Stimulated activated CD4-positive, alpha-beta T cell treated with anti-CD3 and anti-CD28 coated beads, Interleukin-4, amount 100 ng/mL, for 24 hours (primary cell): ENCODE measurements around the gene ARMH3.
"Not testable (repeated sequence)": the region's sequence is repeated elsewhere in the genome, so short reads cannot be mapped to it uniquely, and the experiment has no call there.

Experiments used
- DNase-seq: peaks from one replicate; pipeline ENCODE4 v3.0.0-alpha.2; 2020

ARMH3 gene

DNA sequence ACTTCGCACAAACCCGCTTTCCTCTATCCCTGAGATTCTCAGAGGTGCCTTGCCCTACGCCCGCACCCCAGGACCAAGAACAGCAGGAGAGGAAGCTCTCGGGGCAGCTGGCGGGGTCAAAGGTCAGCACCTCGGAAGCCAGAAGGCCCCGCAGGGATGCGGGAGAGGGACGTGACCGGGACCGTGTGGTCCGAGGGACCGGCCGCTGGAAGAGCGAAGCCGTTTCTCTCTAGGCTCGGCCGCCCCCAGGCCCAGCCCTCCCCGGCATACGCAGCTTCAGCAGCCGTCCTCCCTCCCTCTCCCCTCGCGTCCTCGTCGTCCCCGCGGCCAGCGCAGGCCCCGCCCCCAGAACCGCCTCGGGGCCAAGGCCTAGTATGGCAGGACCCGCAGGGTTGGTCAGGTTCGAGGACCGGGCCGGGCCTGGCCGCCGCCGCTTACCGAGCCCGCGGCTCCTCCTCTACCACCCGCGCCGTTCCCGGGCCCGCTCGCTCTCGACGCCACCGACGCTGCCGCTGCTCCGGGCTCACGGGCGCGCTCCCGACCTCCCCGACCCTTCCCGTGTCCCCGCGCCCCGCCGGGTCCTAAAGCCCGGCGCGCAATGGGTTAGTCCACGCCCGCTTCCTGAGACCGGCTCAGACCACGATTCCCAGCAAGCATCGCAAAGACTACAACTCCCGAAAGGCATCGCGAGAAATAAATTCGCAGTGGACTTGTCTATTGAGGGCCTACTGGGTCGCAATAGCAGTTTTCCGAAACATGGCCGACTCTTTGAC lies at the start of gene ARMH3:
TSS of gene ARMH3 (minus strand) at position 527 of the 773 bp plus-strand sequence. CDS start 16,059 bp downstream, outside the sequence.
- peak; percentile 91 for DNase-seq

- no peak for DNase-seq
Measured at GRCh38 chr10:102102421-102102820, 46.4 kb upstream of the ARMH3 start.

GRCh38 chr10:102101152-102101551 lies 45.2 kb upstream of the ARMH3 start:
- DNase-seq = no peak

DNA sequence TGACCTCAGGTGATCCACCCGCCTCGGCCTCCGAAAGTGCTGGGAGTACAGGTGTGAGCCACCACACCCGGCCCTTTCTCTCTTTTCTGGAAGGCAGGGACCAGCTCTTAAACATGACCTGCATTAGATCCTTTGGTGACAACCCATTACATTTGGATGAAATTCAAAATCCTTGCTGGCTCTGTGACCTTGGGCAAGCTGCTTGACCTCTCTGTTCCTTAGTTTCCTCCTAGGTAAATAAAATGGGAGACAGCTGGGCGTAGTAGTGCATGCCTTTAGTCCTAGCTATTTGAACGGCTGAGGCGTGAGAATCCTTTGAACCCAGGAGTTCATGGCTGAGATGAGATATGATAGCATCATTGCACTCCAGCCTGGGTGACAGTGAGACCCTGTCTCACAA lies 40.5 kb upstream of the ARMH3 start:
- DNase-seq = no peak

- no peak for DNase-seq
Measured at GRCh38 chr10:102090772-102091171, 34.8 kb upstream of the ARMH3 start.

GRCh38 chr10:102086196-102086595 lies 30.2 kb upstream of the ARMH3 start:
- no peak for DNase-seq

GRCh38 chr10:102085336-102085735 lies 29.4 kb upstream of the ARMH3 start:
- DNase-seq = no peak

DNA sequence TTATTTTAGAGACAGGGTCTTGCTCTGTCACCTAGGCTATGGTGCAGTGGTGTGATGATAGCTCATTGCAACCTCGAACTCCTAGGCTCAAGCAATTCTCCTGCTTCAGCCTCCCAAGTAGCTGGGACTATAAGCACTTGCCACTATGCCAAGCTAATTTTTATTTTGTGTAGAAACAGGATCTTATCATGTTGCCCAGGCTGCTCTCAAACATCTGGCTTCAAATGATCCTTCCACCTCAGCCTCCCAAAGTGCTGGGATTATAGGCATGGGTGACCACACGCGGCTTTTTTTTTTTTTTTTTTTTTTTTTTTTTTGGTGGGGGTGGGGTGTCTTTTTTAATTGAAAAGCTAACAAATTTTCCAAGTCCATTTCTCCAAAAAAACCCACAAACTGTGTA lies 27.6 kb upstream of the ARMH3 start:
- DNase-seq = no peak

DNA sequence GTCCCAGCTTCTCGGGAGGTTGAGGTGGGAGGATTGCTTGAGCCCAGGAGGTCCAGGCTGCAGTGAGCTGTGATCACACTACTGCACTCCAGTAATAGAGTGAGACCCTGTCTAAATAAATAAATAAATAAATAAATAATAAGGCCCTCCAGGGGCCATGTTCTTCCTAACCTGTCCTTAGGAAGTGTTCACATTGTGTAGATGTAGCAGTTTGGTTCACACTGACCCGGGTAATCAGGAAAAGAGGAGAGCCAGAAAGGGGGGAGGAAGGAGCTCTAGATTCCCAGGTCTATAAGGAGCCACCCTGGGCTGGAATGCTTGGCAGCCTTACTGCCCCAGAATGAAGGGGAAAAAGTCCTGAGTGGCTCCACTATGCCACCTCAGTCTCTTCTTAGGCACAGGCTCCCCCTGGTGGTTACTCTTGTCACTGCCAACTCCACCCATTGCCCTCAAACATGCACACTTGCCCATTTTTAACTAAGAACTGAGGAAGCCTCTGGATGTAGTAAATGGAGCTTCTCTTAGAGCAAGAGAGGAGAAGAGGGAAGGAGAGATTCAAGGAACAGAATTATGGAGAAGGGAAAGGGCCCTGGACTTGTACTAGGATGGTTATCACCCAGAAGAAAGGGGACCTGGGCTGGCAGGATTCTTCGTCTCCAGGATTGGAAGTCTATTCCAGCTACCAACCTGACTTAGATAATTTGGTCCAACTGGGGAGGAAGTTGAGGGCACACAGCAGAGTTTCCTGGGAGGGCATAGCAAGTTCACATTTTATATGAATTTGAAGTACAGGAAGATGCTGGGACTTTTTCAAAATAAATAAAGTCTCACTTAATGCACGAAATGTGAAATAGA lies 16.9 kb upstream of the ARMH3 start:
- peak; percentile 84 for DNase-seq

- no peak for DNase-seq
Measured at GRCh38 chr10:102069071-102069470, 13.1 kb upstream of the ARMH3 start.

DNA sequence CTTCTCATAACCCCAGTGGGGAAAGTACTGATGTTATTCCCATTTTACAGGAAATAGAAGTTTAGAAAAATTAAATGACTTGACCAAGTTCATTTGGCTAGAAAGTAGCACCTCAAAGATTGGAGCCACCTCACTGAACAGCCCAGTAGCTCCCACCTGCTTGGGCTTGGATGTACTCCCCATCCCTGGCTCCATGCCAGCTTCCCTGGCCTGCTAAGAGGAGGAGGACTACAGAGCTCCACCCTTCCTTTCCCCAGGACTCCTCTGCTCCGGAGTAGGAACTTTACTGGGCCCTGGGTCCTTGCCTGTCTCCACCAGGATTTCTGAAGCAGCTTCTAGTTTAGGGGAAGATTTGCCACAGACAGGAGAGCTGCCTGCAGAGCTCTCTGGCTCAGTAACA lies 12.2 kb upstream of the ARMH3 start:
- no peak for DNase-seq

GRCh38 chr10:102067091-102067916 lies 11.3 kb upstream of the ARMH3 start:
- no peak for DNase-seq

DNA sequence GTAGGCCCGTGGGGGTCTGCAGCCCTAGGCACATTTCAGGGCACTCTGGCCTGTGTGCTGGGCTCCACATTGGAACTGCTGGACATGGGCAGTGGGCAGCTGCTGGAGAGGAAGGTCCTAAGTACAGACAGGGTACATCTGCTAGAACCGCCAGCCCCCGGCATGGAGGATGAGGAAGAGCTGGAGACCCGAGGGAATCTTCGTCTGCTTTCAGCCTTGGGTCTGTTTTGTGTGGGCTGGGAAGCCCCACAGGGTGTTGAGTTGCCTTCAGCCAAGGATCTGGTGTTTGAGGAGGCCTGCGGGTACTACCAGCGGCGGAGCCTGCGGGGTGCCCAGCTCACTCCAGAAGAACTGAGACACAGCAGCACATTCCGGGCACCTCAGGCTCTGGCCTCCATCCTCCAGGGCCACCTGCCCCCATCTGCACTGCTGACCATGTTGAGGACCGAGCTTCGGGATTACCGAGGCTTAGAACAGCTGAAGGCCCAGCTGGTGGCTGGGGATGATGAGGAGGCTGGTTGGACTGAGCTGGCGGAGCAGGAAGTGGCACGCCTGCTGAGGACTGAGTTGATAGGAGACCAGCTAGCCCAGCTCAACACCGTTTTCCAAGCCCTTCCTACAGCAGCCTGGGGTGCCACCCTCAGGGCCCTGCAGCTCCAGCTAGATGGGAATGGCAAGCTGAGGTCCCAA lies 10.6 kb upstream of the ARMH3 start:
- DNase-seq = no peak

- DNase-seq = no peak
Measured at GRCh38 chr10:102065561-102066398, 9.8 kb upstream of the ARMH3 start.

- peak; percentile 91 for DNase-seq
Measured at GRCh38 chr10:102064868-102065560, 9.0 kb upstream of the ARMH3 start, which contains the start of gene HPS6. HPS6 (plus strand) TSS chr10:102065349; CDS start chr10:102065475, 126 bp downstream.

- no peak for DNase-seq
Measured at GRCh38 chr10:102064503-102064867, 8.5 kb upstream of the ARMH3 start.

GRCh38 chr10:102059987-102060386 lies 4.0 kb upstream of the ARMH3 start:
- no peak for DNase-seq

DNA sequence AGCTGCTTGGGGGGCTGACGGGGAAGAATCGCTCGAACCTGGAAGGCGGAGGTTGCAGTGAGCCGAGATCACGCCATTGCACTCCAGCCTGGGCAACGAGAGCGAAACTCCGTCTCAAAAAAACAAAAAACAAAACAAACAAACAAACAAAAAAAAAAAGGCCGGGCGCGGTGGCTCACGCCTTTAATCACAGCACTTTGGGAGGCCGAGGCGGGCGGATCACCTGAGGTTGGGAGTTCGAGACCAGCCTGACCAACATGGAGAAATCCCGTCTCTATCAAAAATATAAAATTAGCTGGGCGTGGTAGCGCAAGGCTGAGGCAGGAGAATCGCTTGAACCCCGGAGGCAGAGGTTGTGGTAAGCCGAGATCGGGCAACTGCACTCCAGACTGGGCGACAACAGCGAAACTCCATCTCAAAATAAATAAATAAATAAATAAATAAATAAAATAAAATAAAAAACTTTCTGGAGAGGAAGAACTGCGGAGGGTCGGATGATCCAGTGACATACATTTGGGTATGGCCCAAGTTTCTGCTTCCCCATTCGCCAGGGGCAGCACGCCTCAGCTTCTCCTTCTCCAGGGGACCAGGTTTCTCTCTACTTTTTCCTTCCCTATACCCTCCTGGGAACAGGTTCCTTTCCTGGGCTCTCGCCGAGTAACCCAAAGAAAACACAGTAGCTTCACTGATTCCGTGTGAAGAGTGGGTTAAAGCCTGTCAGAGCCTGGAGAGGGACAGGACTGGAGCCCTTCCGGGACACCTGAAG lies 909 bp downstream of the ARMH3 start:
- not testable (repeated sequence) for DNase-seq

GRCh38 chr10:102046095-102046494 lies 9.9 kb downstream of the ARMH3 start:
- no peak for DNase-seq

DNA sequence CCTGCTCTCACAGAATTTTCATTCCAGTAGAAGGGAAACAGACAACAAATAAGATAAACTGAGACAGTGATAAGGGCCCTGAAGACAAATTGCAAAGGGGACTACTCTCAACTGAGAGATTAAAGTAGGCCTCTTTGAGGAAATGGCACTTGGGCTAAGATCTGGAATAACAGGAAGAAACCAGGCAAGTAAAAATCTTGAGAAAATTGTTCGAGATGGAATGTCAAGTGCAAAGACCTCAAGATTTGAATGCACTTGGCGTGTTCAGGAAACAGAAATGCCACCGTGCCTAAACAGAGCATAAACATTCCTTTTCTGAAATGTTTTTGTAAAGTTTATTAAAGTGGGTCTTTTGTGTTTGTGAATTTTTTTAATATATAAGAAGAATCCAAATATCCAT lies 10.7 kb downstream of the ARMH3 start:
- no peak for DNase-seq
